NK-92 (cell line): ENCODE data around the gene CCDC201.

Source experiments
- DNase-seq: peaks from one replicate; lab custom pipeline; 2025; ENCODE audit not compliant: unreplicated experiment; lab: John Stamatoyannopoulos, UW

The CCDC201 gene

GRCh38 chr7:45893374-45893995 is 20.6 kb upstream of the CCDC201 start:
- no peak for DNase-seq

GRCh38 chr7:45892407-45893035 is 19.6 kb upstream of the CCDC201 start:
- no peak for DNase-seq

GRCh38 chr7:45891462-45892402 is 18.9 kb upstream of the CCDC201 start:
- no peak for DNase-seq

- no peak for DNase-seq
Observed at GRCh38 chr7:45890902-45891461, 18.1 kb upstream of the CCDC201 start.

- no peak for DNase-seq
Observed at GRCh38 chr7:45890125-45890901, 17.4 kb upstream of the CCDC201 start.

DNA sequence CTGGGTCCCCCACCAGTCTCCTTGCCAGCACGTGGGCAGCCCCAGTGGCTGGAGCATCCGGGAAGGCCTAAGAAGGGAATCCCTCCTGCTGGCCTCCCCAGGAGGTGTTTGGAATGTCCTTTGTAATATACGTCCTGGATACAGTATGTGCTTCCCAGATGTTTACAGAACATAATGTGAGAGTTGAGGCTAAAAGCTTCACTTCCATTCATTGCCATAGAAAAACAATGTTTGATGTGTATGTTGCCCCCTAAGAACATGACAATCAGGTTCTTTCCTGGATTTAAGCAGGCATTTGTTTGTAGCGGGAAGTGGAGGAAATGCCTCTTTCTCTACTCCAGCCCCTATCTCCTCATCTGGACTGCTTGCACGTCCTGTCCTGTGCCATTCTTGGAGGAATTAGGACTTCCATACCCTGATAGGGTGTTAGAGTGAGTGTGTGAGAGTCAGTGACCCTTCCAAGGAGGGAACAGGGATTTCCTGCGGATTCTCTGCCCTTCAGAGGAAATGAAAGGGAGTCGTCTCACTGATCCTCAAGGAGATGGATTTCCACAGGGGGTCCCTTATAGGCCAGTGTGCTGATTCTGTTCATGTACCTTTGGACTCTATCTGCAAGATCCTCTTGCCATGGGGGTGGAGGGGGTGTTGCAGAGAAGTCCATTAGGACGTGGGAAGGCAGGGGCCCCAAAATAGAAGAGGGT is 16.6 kb upstream of the CCDC201 start:
- no peak for DNase-seq

DNA sequence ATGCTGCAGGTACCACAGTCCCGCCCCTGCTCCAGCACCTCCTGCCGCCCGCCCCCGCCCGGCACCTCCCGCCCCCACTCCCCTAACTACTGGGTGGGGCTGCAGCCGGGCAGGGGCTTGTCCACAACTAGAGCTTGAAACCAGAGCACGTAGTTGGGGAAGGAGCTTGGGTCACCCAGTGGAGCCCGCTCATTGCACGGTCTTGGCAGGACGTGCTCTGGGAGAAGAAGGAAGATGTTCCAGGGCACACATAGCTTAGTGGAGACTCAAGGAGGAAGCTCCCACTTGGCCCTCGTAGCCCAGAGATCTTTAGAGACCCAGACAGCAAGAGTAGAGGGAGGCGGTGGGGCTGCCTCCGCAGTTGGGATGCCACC is 16.1 kb upstream of the CCDC201 start:
- no peak for DNase-seq

DNA sequence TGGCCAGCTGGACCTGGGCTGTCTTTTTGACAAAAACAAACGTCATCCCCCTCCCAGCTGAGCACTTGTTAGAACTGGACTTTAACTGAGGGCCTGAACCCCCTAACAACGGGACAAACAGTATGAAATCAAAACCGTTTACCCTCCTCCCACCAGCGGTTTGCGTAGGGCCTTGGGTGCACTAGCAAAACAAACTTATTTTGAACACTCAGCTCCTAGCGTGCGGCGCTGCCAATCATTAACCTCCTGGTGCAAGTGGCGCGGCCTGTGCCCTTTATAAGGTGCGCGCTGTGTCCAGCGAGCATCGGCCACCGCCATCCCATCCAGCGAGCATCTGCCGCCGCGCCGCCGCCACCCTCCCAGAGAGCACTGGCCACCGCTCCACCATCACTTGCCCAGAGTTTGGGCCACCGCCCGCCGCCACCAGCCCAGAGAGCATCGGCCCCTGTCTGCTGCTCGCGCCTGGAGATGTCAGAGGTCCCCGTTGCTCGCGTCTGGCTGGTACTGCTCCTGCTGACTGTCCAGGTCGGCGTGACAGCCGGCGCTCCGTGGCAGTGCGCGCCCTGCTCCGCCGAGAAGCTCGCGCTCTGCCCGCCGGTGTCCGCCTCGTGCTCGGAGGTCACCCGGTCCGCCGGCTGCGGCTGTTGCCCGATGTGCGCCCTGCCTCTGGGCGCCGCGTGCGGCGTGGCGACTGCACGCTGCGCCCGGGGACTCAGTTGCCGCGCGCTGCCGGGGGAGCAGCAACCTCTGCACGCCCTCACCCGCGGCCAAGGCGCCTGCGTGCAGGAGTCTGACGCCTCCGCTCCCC is 15.5 kb upstream of the CCDC201 start, which contains the start of gene IGFBP1:
IGFBP1 (plus strand) TSS at position 304 of the 808 bp plus-strand sequence; CDS start at position 469, 165 bp downstream.
- no peak for DNase-seq

GRCh38 chr7:45886931-45887667 is 14.2 kb upstream of the CCDC201 start:
- DNase-seq: no peak

DNA sequence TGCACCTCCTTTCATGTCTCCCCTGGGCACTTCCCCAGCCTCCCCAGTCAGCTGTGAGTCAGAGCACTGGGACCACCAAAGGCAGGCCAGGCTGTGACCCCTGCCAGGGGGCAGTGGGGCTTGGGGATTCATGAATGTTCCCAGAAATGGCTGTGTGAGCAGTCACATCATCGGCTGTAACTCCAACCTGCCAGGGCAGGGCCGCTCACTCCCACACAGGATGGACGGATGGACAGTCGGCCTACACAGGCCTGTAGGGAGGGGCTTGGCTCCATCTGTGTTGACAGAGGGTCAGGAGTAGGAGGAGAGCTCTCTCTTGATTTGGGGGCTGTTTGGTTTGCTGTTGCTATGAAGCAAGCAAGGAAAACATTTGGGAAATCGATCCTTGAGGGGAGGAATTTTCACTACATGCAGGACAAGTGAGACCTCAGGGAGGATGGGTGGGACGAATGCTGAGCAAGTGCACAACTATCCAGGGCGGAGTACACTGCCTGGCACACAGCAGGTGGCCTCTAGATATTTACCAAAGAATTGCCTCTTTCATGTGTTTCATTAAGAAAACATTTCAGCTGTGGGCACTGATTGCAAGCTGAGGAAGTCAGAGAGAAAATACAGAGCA is 12.5 kb upstream of the CCDC201 start:
- no peak for DNase-seq

- DNase-seq: no peak
Observed at GRCh38 chr7:45884136-45884535, 11.3 kb upstream of the CCDC201 start.

DNA sequence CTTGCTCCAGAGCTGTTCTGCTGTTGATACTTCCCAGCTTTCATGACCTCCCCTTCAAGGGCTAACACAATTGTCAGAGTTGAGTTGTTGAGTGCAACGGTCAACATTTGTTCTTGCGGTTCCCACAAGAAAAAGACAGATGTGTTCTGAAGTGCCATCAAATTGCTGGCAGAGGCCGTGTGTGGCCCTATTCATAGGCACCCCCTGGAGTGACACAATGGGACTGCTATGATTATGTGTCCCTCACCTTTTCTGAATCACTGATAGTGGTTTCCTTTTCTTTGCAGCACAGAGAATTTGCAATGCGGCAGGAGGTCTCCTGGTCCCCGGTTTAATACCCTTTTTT is 9.6 kb upstream of the CCDC201 start:
- no peak for DNase-seq

DNA sequence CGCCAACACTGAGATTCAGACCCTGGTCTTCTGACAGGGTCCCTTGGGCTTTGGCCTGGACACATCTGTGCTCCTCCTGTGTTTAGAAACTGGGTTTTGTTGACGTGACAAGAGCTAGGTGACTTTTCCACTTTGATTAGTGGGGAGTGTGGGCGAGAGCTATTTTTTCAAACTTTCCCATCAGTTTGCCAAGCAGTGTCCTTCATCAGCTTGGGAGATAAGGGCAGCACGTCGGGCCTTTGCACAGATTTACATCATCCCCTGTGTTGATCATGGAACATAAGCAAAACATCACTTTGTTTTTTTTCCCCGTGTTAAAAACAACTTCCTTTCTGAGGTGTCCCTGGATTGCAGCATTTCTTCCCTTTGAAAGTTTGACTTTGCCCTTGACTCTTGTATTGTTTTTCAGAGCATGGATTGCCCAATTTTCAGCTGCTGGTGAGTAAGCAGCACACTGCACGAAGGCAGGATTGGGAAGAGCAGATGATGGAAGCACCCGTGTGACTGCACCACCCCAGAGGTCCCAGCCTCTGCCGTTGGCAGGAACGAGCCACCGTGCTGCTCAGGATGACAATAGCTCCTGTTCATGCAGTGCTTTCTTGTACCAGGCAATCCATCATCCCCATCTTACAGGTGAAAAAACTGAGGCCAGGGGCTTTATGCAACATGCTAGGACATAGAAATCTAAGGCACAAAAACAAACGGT is 9.0 kb upstream of the CCDC201 start:
- DNase-seq: no peak

DNA sequence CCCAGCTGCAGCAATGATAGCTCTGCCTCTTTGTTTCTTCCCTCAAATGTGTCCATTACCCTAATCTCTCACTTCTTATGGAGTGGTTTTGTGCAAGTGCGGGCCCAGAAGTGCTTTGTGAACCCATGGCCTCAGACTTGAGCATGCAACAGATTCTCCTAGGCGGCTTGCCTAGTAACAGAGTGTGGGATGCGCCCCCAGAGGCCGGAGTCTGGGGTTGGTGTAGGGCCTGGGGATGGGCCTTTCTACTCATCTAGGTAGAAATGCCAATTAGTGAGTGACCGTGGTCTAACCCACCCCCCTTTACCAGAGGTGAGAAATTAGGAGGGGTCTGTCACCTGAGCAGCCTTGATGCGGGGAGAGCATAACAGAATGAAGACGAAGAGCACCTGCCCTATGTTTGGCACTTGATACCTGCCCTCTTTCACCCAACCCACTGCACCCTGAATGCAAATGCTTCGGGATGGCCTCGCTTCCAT is 8.4 kb upstream of the CCDC201 start:
- no peak for DNase-seq

GRCh38 chr7:45880433-45880860 is 7.6 kb upstream of the CCDC201 start:
- DNase-seq: no peak

DNA sequence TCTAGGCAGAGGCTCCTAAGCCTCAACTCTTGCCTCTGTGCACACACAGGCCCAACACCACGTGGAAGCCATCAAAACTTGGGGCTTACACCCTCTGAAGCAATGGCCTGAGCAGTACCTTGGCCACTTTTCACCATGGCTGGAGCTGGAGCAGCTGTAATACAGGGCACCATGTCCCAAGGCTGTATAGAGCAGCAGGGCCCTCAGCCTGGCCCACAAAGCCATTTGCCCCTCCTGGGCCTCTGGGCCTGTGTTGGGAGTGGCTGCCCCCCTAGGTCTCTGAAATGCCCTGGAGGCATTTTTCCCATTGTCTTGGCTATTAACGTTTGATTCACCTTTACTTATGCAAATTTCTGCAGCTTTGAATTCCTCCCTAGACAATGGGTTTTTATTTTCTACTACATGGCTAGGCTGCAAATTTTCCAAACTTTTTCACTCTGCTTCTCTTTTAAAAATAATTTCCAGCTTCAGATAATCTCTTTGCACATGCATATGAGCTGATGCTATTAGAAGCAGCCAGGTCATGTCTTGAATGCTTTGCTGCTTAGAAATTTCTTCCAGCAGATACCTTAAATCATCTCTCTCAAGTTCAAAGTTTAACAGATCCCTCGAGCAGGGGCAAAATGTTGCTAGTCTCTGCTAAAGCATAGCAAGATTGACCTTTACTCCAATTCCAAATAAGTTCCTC is 5.7 kb upstream of the CCDC201 start:
- DNase-seq: no peak

- DNase-seq: no peak
Observed at GRCh38 chr7:45876519-45876918, 3.6 kb upstream of the CCDC201 start.
